HepG2 (cell line): ENCODE measurements around the gene BRD2. TPM values are rescaled to one million over a fixed set of nuclear protein-coding genes. Genes with fewer than 3 reads are reported as not detected.

Experiments
- BRCA1 ChIP-seq: sonication (generic); formaldehyde crosslinking; IDR thresholded peaks from 2 replicates; pipeline ENCODE4 v1.4.0; 2020; ENCODE audit warnings: missing genetic modification reagents
- CEBPZ ChIP-seq: IDR thresholded peaks from 2 replicates; pipeline ENCODE4 v1.6.1; 2012; ENCODE audit warnings: low read length, improper control_type of control experiment
- ELF4 ChIP-seq: sonication (generic); formaldehyde crosslinking; IDR thresholded peaks from 2 replicates; pipeline ENCODE4 v1.5.0; 2020; ENCODE audit warnings: missing genetic modification reagents, mild to moderate bottlenecking, moderate library complexity, borderline replicate concordance
- ELK4 ChIP-seq: sonication (generic); formaldehyde crosslinking; IDR thresholded peaks from 2 replicates; pipeline ENCODE4 v1.9.0; 2021; ENCODE audit warnings: missing genetic modification reagents, borderline replicate concordance
- GRHL1 ChIP-seq: sonication (generic); formaldehyde crosslinking; conservative IDR thresholded peaks from 2 replicates; pipeline ENCODE4 v1.8.0; 2022; ENCODE audit warnings: missing genetic modification reagents
- HMGXB3 ChIP-seq: sonication (generic); formaldehyde crosslinking; IDR thresholded peaks from 2 replicates; pipeline ENCODE4 v1.4.0; 2020; ENCODE audit warnings: missing genetic modification reagents, borderline replicate concordance
- KLF12 ChIP-seq: sonication (generic); formaldehyde crosslinking; IDR thresholded peaks from 2 replicates; pipeline ENCODE4 v1.4.0; 2020; ENCODE audit warnings: missing genetic modification reagents, borderline replicate concordance
- MEIS1 ChIP-seq: sonication (generic); formaldehyde crosslinking; IDR thresholded peaks from 2 replicates; pipeline ENCODE4 v1.9.0; 2021; ENCODE audit warnings: mild to moderate bottlenecking, missing genetic modification reagents, moderate library complexity, borderline replicate concordance
- SNAPC5 ChIP-seq: sonication (generic); formaldehyde crosslinking; IDR thresholded peaks from 2 replicates; pipeline ENCODE4 v1.8.1; 2023; ENCODE audit warnings: mild to moderate bottlenecking, missing genetic modification reagents, borderline replicate concordance
- SRY ChIP-seq: sonication (generic); formaldehyde crosslinking; IDR thresholded peaks from 2 replicates; pipeline ENCODE4 v1.8.0; 2022; ENCODE audit warnings: mild to moderate bottlenecking, missing genetic modification reagents
- TFAP4 ChIP-seq: sonication (generic); IDR thresholded peaks from 2 replicates; pipeline ENCODE4 v1.6.1; 2016; ENCODE audit warnings: low read depth, borderline replicate concordance
- ZNF121 ChIP-seq: sonication (generic); formaldehyde crosslinking; IDR thresholded peaks from 2 replicates; pipeline ENCODE4 v1.5.0; 2020; ENCODE audit warnings: mild to moderate bottlenecking, missing genetic modification reagents
- ZNF234 ChIP-seq: sonication (generic); formaldehyde crosslinking; conservative IDR thresholded peaks from 2 replicates; pipeline ENCODE4 v1.5.1; 2020; ENCODE audit warnings: mild to moderate bottlenecking, missing genetic modification reagents
- ZNF333 ChIP-seq: sonication (generic); formaldehyde crosslinking; IDR thresholded peaks from 2 replicates; pipeline ENCODE4 v1.4.0; 2020; ENCODE audit warnings: mild to moderate bottlenecking, missing genetic modification reagents, borderline replicate concordance
- ZNF557 ChIP-seq: sonication (generic); formaldehyde crosslinking; IDR thresholded peaks from 2 replicates; pipeline ENCODE4 v1.4.0; 2020; ENCODE audit warnings: missing genetic modification reagents
- polyA plus RNA-seq, 8 experiments: library from polyadenylated mRNA; depleted of rRNA in 3 of 8; stranded (reverse) in 7 of 8; unstranded in 1 of 8; fragments of >200 nt; fragmentation: Illumina TruSeq in 4 of 8; extraction: Trizol in 4 of 8; gene quantifications; 2 replicates each; pipeline versions ENCODE4 v1.2.1 to v1.2.3, GENCODE V29; 2011 to 2016; ENCODE audit warnings: low read depth in 4 of 8, missing spikeins in 1 of 8, mixed read lengths in 1 of 8; ENCODE audit not compliant: insufficient read depth in 1 of 8
- total RNA-seq, 5 experiments: library from RNA; depleted of rRNA; stranded (reverse); fragments of >200 nt; fragmentation: Illumina TruSeq; extraction: Trizol; gene quantifications; 2 replicates each; pipeline ENCODE4 v1.2.3, GENCODE V29; 2016; ENCODE audit warnings: low read depth in 1 of 5

The BRD2 gene
- total and polyA plus RNA-seq, 2 of the 13 experiments (the other 11 are each of a cell fraction or from before 2014, with no cell fraction given) = 143 to 202 TPM

GRCh38 chr6:32967151-32968091 lies 973 bp upstream of the BRD2 start (continued):
- TF ChIP-seq HMGXB3 (CRISPR knock-in tag) (no peak), CEBPZ (no peak), ELK4 (CRISPR knock-in tag) (no peak), ELF4 (CRISPR knock-in tag) (no peak), ZNF557 (CRISPR knock-in tag) (peak; percentile 51; the same call in 1 of the 2 replicates), KLF12 (CRISPR knock-in tag) (no peak), SRY (CRISPR knock-in tag) (no peak), TFAP4 (no peak; the same call in 1 of the 2 replicates), ZNF234 (CRISPR knock-in tag) (no peak), GRHL1 (CRISPR knock-in tag) (no peak), ZNF121 (CRISPR knock-in tag) (no peak), MEIS1 (CRISPR knock-in tag) (no peak), BRCA1 (no peak), ZNF333 (CRISPR knock-in tag) (peak; percentile 11; the same call in 1 of the 2 replicates), SNAPC5 (CRISPR knock-in tag) (no peak)
